G401.6 (cell line): ENCODE data around the gene AMH.

Source experiments
- FAIRE-seq: peaks from 2 replicates; lab custom pipeline; 2012; peaks lifted over from hg19 to GRCh38; lab: Jason Lieb, UNC

AMH gene

GRCh38 chr19:2221250-2221831, 27.8 kb upstream of the AMH start:
- FAIRE-seq = no peak

- FAIRE-seq = no peak
Observed at GRCh38 chr19:2221918-2222317, 27.2 kb upstream of the AMH start.

GRCh38 chr19:2223391-2223790, 25.7 kb upstream of the AMH start:
- FAIRE-seq = no peak

GRCh38 chr19:2223959-2224358, 25.2 kb upstream of the AMH start:
- no peak for FAIRE-seq

GRCh38 chr19:2224754-2225349, 24.3 kb upstream of the AMH start:
- no peak for FAIRE-seq

GRCh38 chr19:2225415-2226050, 23.6 kb upstream of the AMH start:
- no peak for FAIRE-seq

GRCh38 chr19:2226051-2226839, 22.9 kb upstream of the AMH start:
- FAIRE-seq = no peak

GRCh38 chr19:2226840-2227360, 22.2 kb upstream of the AMH start:
- FAIRE-seq = no peak

- no peak for FAIRE-seq
Observed at GRCh38 chr19:2227415-2228156, 21.5 kb upstream of the AMH start.

- FAIRE-seq = no peak
Observed at GRCh38 chr19:2228157-2229030, 20.7 kb upstream of the AMH start.

- FAIRE-seq = no peak
Observed at GRCh38 chr19:2229103-2230032, 19.8 kb upstream of the AMH start.

- FAIRE-seq = no peak
Observed at GRCh38 chr19:2230033-2230531, 19.0 kb upstream of the AMH start.

GRCh38 chr19:2230807-2231533, 18.2 kb upstream of the AMH start:
- no peak for FAIRE-seq

GRCh38 chr19:2231621-2232221, 17.4 kb upstream of the AMH start:
- no peak for FAIRE-seq

- no peak for FAIRE-seq
Observed at GRCh38 chr19:2232286-2233151, 16.6 kb upstream of the AMH start.

GRCh38 chr19:2233601-2234280, 15.4 kb upstream of the AMH start:
- FAIRE-seq = no peak

GRCh38 chr19:2234996-2235380, 14.1 kb upstream of the AMH start:
- no peak for FAIRE-seq
